HepG2 (cell line): ENCODE data around the gene RASSF8. TPM values are rescaled to one million over a fixed set of nuclear protein-coding genes. Genes with fewer than 3 reads are reported as not detected.

Experiments used
- AHR ChIP-seq: IDR thresholded peaks from 2 replicates; pipeline ENCODE4 v1.6.1; 2018; ENCODE audit warnings: missing genetic modification reagents, missing compliant biosample characterization
- ARNTL ChIP-seq: sonication (generic); formaldehyde crosslinking; IDR thresholded peaks from 2 replicates; pipeline ENCODE4 v1.4.0; 2020; ENCODE audit warnings: mild to moderate bottlenecking, missing genetic modification reagents
- CCAR2 ChIP-seq: fragments of 200-400 bp; formaldehyde crosslinking; optimal IDR thresholded peaks from 2 replicates; pipeline ENCODE3; 2018; ENCODE audit warnings: low read depth, mild to moderate bottlenecking, low read length, moderate library complexity
- CHD2 ChIP-seq: IDR thresholded peaks from 2 replicates; pipeline ENCODE4 v1.6.1; 2011; ENCODE audit warnings: low read depth, low read length, improper control_type of control experiment
- ELF1 ChIP-seq: sonication (generic); formaldehyde crosslinking; IDR thresholded peaks from 2 replicates; pipeline ENCODE4 v1.4.0; 2020; ENCODE audit warnings: missing genetic modification reagents
- ETV6 ChIP-seq: sonication (generic); formaldehyde crosslinking; conservative IDR thresholded peaks from 2 replicates; pipeline ENCODE4 v1.4.0; 2020; ENCODE audit warnings: missing genetic modification reagents
- HNRNPL ChIP-seq: fragments of 200-400 bp; formaldehyde crosslinking; IDR thresholded peaks from 2 replicates; pipeline ENCODE4 v1.6.1; 2017; ENCODE audit warnings: mild to moderate bottlenecking, low read depth, low read length
- HOXA9 ChIP-seq: sonication (generic); formaldehyde crosslinking; IDR thresholded peaks from 2 replicates; pipeline ENCODE4 v1.8.1; 2022; ENCODE audit warnings: missing genetic modification reagents, mild to moderate bottlenecking, moderate library complexity, borderline replicate concordance
- KDM4B ChIP-seq: sonication (generic); formaldehyde crosslinking; IDR thresholded peaks from 2 replicates; pipeline ENCODE4 v1.4.0; 2020; ENCODE audit warnings: missing genetic modification reagents
- MAFG ChIP-seq: sonication (generic); formaldehyde crosslinking; IDR thresholded peaks from 2 replicates; pipeline ENCODE4 v1.5.1; 2020; ENCODE audit warnings: mild to moderate bottlenecking, missing genetic modification reagents
- MED13 ChIP-seq: sonication (generic); formaldehyde crosslinking; IDR thresholded peaks from 2 replicates; pipeline ENCODE4 v1.5.0; 2020; ENCODE audit warnings: missing genetic modification reagents
- NAIF1 ChIP-seq: sonication (generic); formaldehyde crosslinking; IDR thresholded peaks from 2 replicates; pipeline ENCODE4 v1.5.0; 2020; ENCODE audit warnings: mild to moderate bottlenecking, missing genetic modification reagents, borderline replicate concordance
- NFE2L2 ChIP-seq: fragments of 150-350 bp; IDR thresholded peaks from 2 replicates; pipeline ENCODE4 v1.6.1; 2014; ENCODE audit warnings: low read length
- PCBP2 ChIP-seq: fragments of 200-400 bp; formaldehyde crosslinking; optimal IDR thresholded peaks from 2 replicates; pipeline ENCODE3; 2018; ENCODE audit warnings: low read length, low read depth; ENCODE audit not compliant: poor library complexity, severe bottlenecking
- POLR2AphosphoS5 ChIP-seq: IDR thresholded peaks from 2 replicates; pipeline ENCODE4 v1.6.1; 2012; ENCODE audit warnings: low read depth, low read length
- STAT5B ChIP-seq: sonication (generic); formaldehyde crosslinking; IDR thresholded peaks from 2 replicates; pipeline ENCODE4 v1.4.0; 2020; ENCODE audit warnings: missing genetic modification reagents
- TMF1 ChIP-seq: sonication (generic); formaldehyde crosslinking; IDR thresholded peaks from 2 replicates; pipeline ENCODE4 v1.8.1; 2022; ENCODE audit warnings: low read depth, missing genetic modification reagents
- TOPORS ChIP-seq: sonication (generic); formaldehyde crosslinking; IDR thresholded peaks from 2 replicates; pipeline ENCODE4 v1.8.0; 2023; ENCODE audit warnings: mild to moderate bottlenecking, missing genetic modification reagents
- TSC22D2 ChIP-seq: sonication (generic); formaldehyde crosslinking; IDR thresholded peaks from 2 replicates; pipeline ENCODE4 v1.5.1; 2020; ENCODE audit warnings: missing genetic modification reagents, mild to moderate bottlenecking, borderline replicate concordance
- ZBTB42 ChIP-seq: sonication (generic); formaldehyde crosslinking; IDR thresholded peaks from 2 replicates; pipeline ENCODE4 v1.5.0; 2020; ENCODE audit warnings: mild to moderate bottlenecking, missing genetic modification reagents
- ZC3H4 ChIP-seq: sonication (generic); formaldehyde crosslinking; IDR thresholded peaks from 2 replicates; pipeline ENCODE4 v1.4.0; 2020; ENCODE audit warnings: missing genetic modification reagents, borderline replicate concordance
- ZFP36L1 ChIP-seq: sonication (generic); formaldehyde crosslinking; IDR thresholded peaks from 2 replicates; pipeline ENCODE4 v1.8.0; 2022; ENCODE audit warnings: mild to moderate bottlenecking, missing genetic modification reagents, moderate library complexity
- ZIK1 ChIP-seq: sonication (generic); formaldehyde crosslinking; IDR thresholded peaks from 2 replicates; pipeline ENCODE4 v1.5.0; 2020; ENCODE audit warnings: mild to moderate bottlenecking, low read depth, missing genetic modification reagents, borderline replicate concordance
- ZNF567 ChIP-seq: sonication (generic); formaldehyde crosslinking; IDR thresholded peaks from 2 replicates; pipeline ENCODE4 v1.8.1; 2023; ENCODE audit warnings: mild to moderate bottlenecking, missing genetic modification reagents, borderline replicate concordance
- ZNF674 ChIP-seq: sonication (generic); formaldehyde crosslinking; IDR thresholded peaks from 2 replicates; pipeline ENCODE4 v1.5.0; 2020; ENCODE audit warnings: low read depth, mild to moderate bottlenecking, missing genetic modification reagents
- ZSCAN9 ChIP-seq: IDR thresholded peaks from 2 replicates; pipeline ENCODE4 v1.6.1; 2016; ENCODE audit warnings: borderline replicate concordance
- polyA plus RNA-seq, 8 experiments: library from polyadenylated mRNA; depleted of rRNA in 3 of 8; stranded (reverse) in 7 of 8; unstranded in 1 of 8; fragments of >200 nt; fragmentation: Illumina TruSeq in 4 of 8; extraction: Trizol in 4 of 8; gene quantifications; 2 replicates each; pipeline versions ENCODE4 v1.2.1 to v1.2.3, GENCODE V29; 2011 to 2016; ENCODE audit warnings: low read depth in 4 of 8, missing spikeins in 1 of 8, mixed read lengths in 1 of 8; ENCODE audit not compliant: insufficient read depth in 1 of 8
- total RNA-seq, 5 experiments: library from RNA; depleted of rRNA; stranded (reverse); fragments of >200 nt; fragmentation: Illumina TruSeq; extraction: Trizol; gene quantifications; 2 replicates each; pipeline ENCODE4 v1.2.3, GENCODE V29; 2016; ENCODE audit warnings: low read depth in 1 of 5
- TF ChIP-seq, protein P1 (sequence below): fragments of 450-650 bp; IDR thresholded peaks from 2 replicates; pipeline ENCODE4 v1.6.1; 2017; ENCODE audit warnings: mild to moderate bottlenecking
- TF ChIP-seq, protein P2 (sequence below): sonication (generic); formaldehyde crosslinking; IDR thresholded peaks from 2 replicates; pipeline ENCODE4 v1.4.0; 2020; ENCODE audit warnings: missing genetic modification reagents

Gene RASSF8
- total and polyA plus RNA-seq, 2 of the 13 experiments (the other 11 are each of a cell fraction or from before 2014, with no cell fraction given) = 0.82 to 9.2 TPM

DNA sequence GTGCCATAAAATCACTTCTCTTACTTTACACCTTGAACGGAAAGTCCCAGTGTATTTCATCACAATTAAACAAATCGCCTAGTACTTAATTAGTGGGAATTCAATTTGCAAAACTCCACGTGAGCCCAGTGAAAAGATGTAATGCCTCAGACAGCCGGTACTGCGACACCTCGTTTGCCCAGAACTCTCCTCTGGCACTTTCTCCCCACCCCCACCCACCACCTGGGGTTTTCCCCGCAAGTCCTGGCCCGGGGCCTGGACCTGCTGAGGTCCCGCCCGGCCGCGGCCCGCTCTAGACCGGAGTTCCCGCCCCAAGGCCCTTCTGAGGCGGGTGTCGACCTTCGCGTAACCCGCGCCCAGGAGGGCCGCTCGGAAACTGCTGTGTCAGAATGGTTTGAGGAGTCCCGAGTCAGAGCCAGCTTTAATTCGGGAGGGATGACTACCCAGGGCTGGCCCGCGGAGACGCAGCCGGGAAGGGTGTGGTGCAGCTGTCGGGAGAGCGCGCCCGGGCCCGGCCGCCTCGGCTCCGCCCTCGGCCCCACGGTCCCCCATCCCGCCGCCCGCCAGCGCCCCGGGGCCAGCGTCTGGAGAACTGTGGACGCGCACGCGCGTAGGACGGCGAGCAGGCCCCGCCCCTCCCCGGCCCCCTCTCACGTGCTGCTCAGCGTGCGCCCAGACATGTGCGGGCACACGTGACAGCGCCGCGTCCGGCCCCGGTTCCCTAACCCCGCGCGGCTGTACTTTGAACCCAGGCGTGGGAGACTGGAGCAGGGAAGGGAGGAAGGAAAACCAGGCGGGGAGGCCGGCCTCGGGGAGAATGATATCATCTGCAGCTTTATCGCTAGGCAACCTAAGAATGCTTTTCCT is 155.6 kb downstream of the RASSF8 start (continued):
- TF ChIP-seq HOXA9 (no peak), POLR2AphosphoS5 (no peak), ELF1 (peak; percentile 16; the same call in 1 of the 2 replicates), PCBP2 (no peak), MAFG (CRISPR knock-in tag) (no peak), ZNF567 (CRISPR knock-in tag) (no peak), MED13 (CRISPR knock-in tag) (no peak), KDM4B (CRISPR knock-in tag) (no peak), ETV6 (CRISPR knock-in tag) (no peak), STAT5B (0 out of 2 replicates have a peak, but pooled peaks have one; percentile 68), ARNTL (CRISPR knock-in tag) (peak; percentile 100), NFE2L2 (no peak), CCAR2 (no peak), TOPORS (CRISPR knock-in tag) (peak; percentile 84), ZIK1 (peak; percentile 87; the same call in 1 of the 2 replicates), CHD2 (peak; percentile 69; the same call in 1 of the 2 replicates), AHR (CRISPR knock-in tag) (no peak), TMF1 (no peak), HNRNPL (no peak), ZBTB42 (CRISPR knock-in tag) (0 out of 2 replicates have a peak, but pooled peaks have one; percentile 77), ZNF674 (CRISPR knock-in tag) (no peak), TSC22D2 (0 out of 2 replicates have a peak, but pooled peaks have one; percentile 53), ZSCAN9 (CRISPR knock-in tag) (peak; percentile 82; the same call in 1 of the 2 replicates), ZC3H4 (CRISPR knock-in tag) (no peak), NAIF1 (peak; percentile 58; the same call in 1 of the 2 replicates), ZFP36L1 (CRISPR knock-in tag) (peak; percentile 76; the same call in 1 of the 2 replicates)
- TF ChIP-seq, protein P1, sequence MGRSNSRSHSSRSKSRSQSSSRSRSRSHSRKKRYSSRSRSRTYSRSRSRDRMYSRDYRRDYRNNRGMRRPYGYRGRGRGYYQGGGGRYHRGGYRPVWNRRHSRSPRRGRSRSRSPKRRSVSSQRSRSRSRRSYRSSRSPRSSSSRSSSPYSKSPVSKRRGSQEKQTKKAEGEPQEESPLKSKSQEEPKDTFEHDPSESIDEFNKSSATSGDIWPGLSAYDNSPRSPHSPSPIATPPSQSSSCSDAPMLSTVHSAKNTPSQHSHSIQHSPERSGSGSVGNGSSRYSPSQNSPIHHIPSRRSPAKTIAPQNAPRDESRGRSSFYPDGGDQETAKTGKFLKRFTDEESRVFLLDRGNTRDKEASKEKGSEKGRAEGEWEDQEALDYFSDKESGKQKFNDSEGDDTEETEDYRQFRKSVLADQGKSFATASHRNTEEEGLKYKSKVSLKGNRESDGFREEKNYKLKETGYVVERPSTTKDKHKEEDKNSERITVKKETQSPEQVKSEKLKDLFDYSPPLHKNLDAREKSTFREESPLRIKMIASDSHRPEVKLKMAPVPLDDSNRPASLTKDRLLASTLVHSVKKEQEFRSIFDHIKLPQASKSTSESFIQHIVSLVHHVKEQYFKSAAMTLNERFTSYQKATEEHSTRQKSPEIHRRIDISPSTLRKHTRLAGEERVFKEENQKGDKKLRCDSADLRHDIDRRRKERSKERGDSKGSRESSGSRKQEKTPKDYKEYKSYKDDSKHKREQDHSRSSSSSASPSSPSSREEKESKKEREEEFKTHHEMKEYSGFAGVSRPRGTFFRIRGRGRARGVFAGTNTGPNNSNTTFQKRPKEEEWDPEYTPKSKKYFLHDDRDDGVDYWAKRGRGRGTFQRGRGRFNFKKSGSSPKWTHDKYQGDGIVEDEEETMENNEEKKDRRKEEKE = no peak
- TF ChIP-seq, protein P2, sequence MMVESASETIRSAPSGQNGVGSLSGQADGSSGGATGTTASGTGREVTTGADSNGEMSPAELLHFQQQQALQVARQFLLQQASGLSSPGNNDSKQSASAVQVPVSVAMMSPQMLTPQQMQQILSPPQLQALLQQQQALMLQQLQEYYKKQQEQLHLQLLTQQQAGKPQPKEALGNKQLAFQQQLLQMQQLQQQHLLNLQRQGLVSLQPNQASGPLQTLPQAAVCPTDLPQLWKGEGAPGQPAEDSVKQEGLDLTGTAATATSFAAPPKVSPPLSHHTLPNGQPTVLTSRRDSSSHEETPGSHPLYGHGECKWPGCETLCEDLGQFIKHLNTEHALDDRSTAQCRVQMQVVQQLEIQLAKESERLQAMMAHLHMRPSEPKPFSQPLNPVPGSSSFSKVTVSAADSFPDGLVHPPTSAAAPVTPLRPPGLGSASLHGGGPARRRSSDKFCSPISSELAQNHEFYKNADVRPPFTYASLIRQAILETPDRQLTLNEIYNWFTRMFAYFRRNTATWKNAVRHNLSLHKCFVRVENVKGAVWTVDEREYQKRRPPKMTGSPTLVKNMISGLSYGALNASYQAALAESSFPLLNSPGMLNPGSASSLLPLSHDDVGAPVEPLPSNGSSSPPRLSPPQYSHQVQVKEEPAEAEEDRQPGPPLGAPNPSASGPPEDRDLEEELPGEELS (CRISPR knock-in tag) = peak; percentile 68
